CD4-positive, alpha-beta T cell treated with Interleukin-6 for 4 hours (primary cell): Measurements from ENCODE around the gene RPL28.
A peak's percentile ranks its signal among the peaks of the same experiment; 100 is the strongest.

Experiments used
- DNase-seq: peaks from one replicate; pipeline ENCODE4 v3.0.0-alpha.2; 2020; ENCODE audit warnings: mixed read lengths

RPL28 gene

DNA sequence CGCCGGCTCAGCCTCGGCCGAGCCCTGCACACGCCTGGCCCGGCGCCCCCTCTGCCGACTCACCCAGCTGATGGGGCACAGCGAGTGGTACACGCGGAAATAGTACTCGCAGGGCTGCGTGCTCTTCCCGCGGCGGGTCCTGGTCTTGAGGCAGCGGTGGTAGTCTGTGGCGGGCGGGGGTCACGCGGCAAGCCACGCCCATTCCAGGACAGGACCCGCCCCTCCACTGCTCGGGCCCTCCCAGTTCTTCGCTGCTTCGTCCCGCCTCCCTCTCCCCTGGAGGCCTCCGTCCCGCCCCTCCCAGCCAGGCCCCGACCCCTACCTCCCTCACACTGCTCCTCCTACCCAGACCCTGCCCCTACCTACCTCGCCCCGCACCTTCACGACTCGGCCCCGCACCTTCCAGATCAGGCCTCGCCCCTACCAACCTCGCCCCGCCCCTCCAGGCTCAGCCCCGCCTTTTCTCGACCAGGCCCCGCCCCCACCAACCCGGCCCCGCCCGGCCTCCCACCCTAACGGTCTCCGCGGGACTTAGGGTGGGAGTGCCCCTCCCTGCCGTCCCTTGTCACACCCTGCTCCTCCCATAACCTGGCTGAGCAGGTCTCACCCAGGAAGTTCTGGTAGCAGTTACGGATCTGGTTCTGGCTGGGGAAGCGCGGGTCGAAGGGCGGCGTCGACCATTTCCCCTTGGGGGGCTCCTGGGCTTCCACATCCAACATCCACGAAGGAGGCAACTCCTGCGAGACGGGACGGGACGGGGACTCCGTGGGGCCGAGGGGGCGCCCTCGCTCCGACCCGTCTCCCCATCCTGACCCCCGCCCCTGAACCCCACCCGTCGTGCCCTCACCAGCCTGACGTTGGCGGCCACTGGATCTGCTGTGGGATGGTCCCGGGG lies 31.7 kb upstream of the RPL28 start:
- peak; percentile 68 for DNase-seq

GRCh38 chr19:55354698-55355212 lies 31.0 kb upstream of the RPL28 start, which contains the start of gene COX6B2:
Gene COX6B2 (minus strand): TSS chr19:55354719. CDS start chr19:55354521, 198 bp downstream.
- peak; percentile 10 for DNase-seq

- DNase-seq = peak; percentile 10
These were observed 30.4 kb upstream of the RPL28 start for GRCh38 chr19:55355213-55355821.

DNA sequence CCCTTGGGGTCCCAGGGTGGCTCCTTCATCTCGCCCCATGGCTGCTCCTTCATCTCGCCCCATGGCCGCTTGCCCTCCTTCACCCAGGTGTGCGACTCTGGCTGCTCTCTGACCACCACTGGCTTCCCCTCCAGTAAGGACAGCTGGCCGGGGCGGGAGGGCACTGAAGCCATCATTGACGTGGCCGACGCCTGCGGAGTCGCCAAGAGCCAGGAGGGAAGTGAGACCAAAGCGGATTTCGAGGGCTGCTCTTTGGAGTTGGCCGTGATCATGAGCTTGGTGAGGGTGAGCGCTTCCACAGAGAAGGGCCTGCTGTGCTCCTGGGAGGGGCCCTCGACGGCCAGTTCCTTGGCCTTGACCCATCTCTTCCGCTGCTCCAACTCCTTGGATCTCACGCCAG lies 27.2 kb upstream of the RPL28 start:
- DNase-seq = no peak

DNA sequence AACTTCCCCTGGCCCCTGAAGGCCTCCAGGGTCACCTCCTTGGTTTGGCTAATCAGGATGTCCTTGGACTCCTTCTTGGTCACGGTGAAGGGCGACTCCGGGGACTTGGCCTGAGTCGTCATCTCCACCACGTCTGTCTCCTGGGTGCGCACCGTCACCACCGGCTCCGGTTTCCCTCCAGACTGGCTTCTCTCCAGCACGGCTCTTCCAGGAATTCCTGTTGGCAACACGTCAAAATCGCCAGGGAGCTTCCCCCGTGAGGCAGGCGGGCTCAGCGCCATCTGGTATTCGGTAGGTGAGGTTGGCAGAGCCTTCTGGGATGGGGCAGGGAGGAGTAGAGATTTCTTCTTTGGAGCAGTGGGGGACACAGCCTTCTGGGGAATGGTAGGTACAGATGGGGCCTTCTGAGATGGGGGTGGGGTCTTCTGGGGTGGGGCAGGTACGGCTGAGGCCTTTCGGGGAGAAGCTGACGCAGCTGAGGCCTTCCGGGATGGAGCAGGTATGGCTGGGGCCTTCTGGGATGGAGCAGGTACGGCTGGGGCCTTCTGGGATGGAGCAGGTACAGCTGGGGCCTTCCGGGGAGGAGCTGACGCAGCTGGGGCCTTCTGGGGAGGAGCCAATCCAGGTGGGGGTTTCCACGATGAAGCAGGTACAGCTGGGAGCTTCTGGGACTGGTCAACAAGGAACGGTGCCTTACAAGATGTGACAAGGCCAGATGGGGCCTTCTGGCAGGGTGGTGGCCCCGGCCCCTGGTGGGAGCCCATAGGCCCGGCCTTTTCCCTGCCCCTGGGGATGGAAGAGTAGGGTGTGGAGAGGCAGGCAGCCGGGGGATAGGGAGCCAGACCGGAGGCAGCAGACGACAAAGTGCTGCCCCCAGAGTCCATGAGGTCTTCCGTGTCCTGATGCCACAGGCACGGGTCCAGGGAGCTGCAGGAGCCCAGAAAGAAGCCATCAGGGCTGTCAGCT lies 26.5 kb upstream of the RPL28 start:
- no peak for DNase-seq

GRCh38 chr19:55360902-55361301 lies 24.8 kb upstream of the RPL28 start:
- no peak for DNase-seq

DNA sequence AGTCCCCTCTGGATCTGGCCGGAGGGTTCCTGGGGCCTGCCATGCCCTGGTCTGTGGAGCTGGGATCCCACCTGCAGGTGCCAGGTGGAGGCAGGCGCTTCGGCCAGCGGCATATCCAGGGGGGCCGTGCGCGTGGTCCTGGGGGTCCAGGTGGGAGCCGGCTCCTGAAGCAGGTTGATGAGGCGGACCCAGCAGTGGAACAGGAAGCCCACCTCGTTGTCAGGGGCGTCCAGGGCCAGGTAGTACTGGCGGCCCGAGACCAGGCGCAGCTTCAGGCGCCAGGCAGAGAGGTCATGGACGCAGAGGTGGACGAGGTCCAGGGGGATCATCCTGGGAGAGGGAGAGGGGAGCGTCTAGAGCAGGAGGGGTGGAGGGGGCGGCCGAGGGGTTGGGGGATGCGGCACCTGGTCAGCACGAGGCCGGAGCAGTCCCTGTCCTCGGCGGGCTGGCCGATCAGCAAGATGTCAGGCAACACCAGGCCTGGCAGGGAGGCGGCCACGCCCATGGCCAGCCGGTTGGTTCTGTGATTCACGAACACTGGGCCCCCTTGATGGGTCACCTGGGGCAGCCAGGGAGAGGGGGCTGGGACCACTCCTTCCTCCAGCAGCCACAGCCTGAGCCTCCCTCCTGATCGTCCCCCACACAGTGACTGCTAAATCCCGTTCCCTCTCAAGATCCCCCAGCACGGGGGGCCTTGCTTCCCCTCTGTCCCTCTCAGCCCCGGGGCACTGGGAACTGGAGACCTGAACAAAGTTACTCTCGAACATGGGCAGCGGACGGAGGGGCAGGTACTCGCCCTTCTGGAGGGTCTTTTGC lies 23.4 kb upstream of the RPL28 start:
- no peak for DNase-seq

DNA sequence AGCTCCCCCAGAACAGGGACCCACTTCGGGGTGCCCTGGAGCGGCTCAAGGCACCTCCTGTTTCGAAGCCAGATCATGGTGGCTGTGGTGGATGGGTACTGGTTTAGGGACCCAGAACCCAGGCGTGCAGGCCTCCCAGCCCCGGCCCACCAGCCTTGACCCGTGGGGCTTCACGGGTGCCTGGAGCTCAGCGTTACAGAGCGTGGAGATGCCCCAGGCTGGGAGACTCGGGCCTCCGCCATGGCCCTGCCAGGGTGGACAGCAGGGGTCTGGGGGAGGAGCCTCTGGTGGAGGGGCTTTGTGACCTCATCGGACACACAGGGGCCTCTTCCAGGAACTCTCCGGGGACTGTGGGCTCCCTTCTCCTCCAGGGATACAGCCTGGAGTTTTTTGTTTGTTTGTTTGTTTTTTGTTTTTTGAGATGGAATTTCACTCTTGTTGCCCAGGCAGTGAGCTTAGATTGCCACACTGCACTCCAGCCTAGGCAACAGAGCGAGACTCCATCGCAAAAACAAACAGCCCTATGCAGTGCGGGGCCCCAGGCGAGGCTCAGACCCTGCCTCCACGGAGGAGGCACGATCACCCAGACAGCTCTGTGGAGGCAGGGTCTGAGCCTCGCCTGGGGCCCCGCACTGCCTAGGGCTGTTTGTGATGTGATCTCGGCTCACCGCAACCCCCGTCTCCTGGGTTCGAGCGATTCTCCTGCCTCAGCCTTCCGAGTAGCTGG lies 22.6 kb upstream of the RPL28 start, which contains the start of gene GARIN5B:
TSS of gene GARIN5B (minus strand) at position 271 of the 727 bp plus-strand sequence. CDS start at position 77, 194 bp downstream.
- DNase-seq = no peak

- DNase-seq = no peak
These were observed 20.5 kb upstream of the RPL28 start for GRCh38 chr19:55365245-55365644.

GRCh38 chr19:55365964-55366363 lies 19.8 kb upstream of the RPL28 start:
- DNase-seq = no peak

GRCh38 chr19:55366790-55367189 lies 18.9 kb upstream of the RPL28 start:
- no peak for DNase-seq

DNA sequence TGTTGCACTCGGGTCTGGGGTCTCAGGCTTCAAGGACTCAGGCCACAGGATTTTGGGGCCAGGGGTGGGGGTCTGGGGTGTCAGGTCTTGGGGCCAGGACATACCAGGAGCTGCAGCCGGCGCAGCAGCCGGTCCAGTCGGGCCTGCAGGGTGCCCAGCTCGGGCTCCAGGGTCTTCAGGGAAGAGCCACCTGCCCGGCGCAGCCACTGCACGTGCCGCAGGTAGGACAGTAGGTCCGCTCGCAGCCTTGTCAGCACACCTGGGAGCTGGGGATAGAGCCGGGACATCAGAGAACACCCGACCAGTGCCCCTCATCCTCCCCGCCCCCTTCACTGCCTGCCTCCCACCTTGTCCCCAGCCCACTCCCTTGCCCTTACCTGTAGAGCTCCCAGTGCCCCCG lies 17.6 kb upstream of the RPL28 start:
- no peak for DNase-seq

- no peak for DNase-seq
These were observed 16.8 kb upstream of the RPL28 start for GRCh38 chr19:55368701-55369563.

DNA sequence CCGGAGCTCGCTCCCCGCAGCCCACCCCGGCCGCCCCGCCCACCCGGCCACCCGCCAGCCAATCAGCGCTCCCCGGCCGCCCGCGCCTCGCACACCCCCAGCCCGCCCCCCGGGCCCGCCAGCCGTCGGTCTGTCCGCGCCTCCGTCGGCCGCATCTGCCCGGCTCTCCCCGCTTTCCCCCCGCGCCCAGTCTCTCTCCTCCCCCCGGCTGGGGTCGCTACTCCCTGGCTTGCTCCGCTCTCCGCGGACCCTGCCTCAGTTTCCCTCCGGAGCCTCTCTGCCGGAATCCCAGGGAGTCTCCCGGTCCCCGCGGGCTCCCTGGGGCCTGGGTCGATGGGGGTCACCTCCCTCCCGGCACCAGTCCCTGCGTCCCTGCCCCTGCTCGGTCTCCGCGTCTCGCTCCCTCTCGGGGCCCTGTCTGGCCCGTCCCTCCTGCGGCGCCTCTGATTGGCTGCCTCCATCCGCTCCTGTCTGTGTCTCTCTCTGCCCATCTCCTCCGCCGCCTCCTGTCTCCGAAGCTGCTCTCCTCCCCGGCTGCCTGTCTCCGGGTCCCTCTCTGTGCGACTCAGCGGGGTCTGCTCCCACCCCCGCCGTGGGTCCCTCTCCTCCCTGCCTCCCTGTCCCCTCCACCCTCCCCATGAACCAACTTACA lies 16.0 kb upstream of the RPL28 start:
- peak; percentile 43 for DNase-seq

DNA sequence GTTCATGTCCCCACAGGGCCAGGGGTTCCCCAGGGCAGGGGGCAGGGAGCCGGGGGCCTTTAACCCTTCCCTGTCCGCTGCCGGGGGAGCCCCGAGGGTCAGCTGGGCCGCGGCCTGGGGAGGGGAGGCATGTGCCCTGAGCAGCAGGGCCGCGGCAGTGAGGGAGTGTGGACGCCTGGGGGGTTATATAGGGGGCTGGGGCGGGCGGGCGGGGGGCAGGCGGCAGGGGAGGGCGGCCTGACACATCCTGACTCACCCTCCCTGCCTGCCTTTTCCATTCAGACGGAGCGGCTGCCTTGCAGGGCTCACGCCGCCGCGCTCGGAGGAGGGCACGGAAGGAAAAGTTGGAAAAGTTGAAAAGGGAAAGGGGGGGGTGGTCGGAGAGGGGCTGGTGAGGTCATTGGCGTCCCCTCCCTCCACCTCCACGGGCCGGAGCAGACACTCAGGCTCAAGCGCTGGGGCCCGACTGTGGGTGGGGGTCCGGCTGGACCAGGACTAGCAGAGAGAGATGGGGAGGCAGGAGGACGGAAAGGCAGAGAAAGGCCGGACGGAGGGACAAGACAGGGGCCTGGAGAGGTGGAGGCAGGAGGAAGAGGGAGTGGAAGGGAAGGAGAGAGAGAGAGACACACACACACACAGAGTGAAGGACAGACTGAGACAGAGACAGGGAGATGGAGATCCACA lies 15.3 kb upstream of the RPL28 start, which contains the start of gene IL11:
TSS of gene IL11 (minus strand) at position 159 of the 684 bp plus-strand sequence. CDS start at position 6, 153 bp downstream.
- DNase-seq = no peak

- no peak for DNase-seq
These were observed 13.2 kb upstream of the RPL28 start for GRCh38 chr19:55372316-55373081.

DNA sequence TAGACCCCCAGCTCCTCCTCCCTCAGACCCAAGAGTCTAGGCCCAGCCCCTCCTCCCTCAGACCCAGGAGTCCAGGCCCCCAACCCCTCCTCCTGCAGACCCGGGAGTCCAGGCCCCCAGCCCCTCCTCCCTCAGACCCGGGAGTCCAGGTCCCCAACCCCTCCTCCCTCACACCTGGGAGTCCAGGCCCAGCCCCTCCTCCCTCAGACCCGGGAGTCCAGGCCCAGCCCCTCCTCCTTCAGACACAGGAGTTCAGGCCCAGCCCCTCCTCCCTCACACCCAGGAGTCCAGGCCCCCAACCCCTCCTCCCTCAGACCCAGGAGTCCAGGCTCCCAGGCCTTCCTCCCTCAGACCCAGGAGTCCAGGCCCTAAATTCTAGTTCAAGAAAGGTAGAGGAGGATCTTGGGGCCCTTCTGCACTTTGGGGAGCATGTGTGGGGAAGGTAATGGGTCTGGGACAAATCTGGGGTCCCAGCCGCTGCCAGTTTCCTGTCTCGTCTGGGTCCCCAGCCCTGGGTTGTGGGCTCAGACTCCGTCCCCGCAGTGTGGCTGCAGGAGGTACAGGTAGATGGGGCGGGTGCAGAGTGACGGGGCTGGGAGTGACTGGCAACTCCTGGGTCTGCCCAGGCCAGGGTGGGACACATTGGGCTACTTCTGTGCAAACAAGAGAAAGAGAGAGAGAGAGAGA lies 12.3 kb upstream of the RPL28 start:
- DNase-seq = no peak
